Inflammatory macrophage (primary cell): Measurements from ENCODE around the gene RPL15.
"Not testable (repeated sequence)": the region's sequence is repeated elsewhere in the genome, so short reads cannot be mapped to it uniquely, and the experiment has no call there.

ENCODE experiments used
- DNase-seq, 2 donors: peaks; one replicate each; pipeline ENCODE4 v3.0.0-alpha.2; 2020 to 2022
- total RNA-seq, 18 experiments: gene quantifications; one replicate each; lab custom pipeline; 2026; ENCODE audit warnings: mixed read lengths in 6 of 18, inconsistent platforms in 2 of 18; lab: John Stamatoyannopoulos, UW

The RPL15 gene
- 218 to 461 (median 331) reads per million in 18 experiments for total RNA-seq

GRCh38 chr3:23916886-23917678 lies at the start of gene RPL15, which contains the start of gene NKIRAS1:
Gene RPL15 (plus strand): TSS chr3:23917132. CDS start chr3:23917860, 728 bp downstream.
Gene NKIRAS1 (minus strand): TSS chr3:23916990. CDS start chr3:23910904, 6,086 bp downstream.
- DNase-seq = peak; percentile 98

DNA sequence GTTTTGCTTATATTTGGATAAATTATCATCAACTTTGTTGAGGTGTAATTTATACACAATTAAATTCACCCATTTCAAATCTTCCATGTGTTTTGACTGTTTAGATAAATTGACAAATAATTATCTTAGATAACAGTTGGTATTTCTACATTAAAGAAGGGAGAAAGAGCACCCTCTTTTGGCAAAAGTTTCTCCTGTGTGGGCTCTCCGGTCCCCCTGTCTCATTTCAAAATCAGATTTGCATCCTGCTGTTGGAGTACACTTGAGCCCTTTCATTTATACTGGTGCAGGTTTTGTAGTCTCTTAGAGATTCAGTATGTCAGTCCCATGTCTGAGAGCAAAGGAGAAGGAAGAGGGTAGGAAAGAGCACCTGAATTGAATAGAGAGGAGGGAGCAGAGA lies 49.5 kb upstream of the RPL15 start:
- no peak for DNase-seq

DNA sequence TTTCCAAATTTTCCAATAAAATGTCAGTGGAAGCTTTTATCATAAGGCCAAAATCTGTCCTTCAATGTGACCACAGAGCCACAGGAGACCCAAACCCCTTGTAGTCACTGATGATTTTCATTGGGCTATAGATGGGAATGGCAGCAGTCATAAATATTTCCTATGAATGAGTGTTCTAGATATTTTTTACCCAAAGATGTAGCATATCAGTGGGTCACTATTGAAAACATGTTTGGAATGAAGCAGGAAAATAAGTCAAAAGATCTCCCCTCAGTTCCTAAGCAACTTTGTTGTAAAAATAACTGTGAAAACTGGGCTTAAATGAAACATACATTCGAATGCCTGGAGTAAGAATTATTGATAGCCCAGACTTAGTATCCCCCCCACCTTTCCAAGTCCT lies 49.1 kb upstream of the RPL15 start:
- DNase-seq = no peak

DNA sequence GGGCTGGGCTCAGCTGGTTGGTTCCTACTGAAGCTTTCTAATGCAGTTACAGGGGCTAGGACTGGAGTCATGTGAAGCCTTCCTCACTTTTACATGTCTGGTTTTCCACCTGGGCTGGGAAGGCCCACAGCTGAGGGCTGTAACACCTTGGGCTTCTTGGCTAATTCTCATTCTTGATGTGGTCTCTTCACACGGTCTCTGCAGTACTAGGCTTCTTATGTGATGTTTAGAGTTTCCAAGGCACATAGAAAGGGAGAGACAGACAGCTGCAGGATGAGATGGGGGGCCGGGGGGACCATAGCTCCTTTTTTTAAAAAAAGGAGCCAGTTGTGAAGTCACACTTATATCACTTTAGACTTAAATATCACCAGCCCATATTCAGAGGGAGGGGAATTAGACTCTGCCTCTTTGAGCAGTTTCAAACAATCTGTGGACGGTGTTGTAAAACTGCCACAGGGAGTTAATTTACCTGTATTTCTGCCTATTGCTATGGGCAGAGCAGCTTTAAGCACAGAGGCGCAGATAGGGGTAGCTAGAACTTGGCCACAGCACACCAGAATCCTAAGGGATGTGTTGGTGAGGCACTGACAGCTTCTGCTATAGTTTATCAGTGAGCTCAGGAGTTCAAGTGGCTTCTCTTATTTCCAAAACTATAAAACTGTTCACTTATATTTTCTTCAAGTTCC lies 46.8 kb upstream of the RPL15 start:
- no peak for DNase-seq

DNA sequence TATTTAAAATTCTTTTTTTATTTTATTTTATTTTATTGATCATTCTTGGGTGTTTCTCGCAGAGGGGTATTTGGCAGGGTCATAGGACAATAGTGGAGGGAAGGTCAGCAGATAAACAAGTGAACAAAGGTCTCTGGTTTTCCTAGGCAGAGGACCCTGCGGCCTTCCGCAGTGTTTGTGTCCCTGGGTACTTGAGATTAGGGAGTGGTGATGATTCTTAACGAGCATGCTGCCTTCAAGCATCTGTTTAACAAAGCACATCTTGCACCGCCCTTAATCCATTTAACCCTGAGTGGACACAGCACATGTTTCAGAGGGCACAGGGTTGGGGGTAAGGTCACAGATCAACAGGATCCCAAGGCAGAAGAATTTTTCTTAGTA lies 46.3 kb upstream of the RPL15 start:
- not testable (repeated sequence) for DNase-seq

DNA sequence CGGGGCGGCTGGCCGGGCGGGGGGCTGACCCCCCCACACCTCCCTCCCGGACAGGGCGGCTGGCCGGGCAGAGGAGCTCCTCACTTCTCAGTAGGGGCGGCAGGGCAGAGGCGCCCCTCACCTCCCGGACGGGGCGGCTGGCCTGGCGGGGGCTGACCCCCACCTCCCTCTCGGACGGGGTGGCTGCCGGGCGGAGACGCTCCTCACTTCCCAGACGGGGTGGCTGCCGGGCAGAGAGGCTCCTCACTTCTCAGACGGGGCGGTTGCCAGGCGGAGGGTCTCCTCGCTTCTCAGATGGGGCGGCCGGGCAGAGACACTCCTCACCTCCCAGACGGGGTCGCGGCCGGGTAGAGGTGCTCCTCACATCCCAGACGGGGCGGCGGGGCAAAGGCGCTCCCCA lies 45.6 kb upstream of the RPL15 start:
- not testable (repeated sequence) for DNase-seq

DNA sequence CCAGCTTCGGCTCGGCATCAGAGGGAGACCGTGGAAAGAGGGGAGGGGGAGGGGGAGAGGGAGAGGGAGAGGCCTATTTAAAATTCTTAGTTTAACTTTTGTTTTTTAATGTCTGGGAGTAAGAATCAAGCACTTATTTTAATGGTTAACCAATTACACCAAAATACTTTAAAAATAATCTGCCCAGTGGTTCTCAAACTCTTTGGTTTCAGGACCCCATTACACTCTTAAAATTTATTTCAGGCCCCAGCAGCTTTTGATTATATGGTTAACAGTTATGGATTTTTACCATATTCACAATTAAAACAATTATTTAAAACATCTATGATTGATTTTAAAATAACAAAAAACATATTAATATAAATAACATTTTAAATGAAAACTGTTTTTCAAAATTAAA lies 44.6 kb upstream of the RPL15 start:
- DNase-seq = no peak

- DNase-seq = no peak
These were observed 43.0 kb upstream of the RPL15 start for GRCh38 chr3:23873941-23874340.

DNA sequence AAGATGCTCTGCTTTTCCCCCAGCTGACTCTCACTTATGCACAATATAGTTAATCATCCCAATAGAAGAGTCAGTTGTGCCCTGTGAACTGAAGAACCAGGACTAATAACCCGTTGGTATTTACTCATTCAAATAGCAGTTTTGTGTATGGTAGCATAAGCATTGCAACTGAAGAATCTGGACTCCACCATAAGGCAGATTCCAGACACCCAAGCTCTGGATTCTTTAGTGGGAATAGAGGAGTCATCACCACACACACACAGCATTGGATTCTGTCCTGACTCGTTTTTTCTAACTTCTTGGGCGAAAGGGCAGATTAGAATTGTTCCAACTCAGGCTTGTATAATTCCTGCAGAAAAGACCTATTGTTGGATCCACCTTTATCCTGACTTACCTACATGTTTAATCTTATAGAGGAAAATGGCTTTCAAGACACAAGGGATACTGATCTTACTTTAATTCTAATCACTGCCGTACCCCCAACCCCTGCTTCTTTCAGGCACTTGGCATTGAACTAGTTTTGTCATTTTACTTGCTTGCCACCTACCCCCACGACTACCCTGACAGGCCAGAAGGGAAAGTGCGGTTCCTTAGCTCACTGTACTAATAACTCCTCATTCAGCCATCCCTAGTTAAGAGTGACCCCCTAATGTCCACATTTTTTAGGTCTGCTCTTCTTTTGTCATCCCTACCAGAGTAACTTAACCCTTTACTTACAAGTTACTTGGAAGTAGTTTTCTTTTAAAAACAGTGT lies 42.4 kb upstream of the RPL15 start:
- DNase-seq = no peak

DNA sequence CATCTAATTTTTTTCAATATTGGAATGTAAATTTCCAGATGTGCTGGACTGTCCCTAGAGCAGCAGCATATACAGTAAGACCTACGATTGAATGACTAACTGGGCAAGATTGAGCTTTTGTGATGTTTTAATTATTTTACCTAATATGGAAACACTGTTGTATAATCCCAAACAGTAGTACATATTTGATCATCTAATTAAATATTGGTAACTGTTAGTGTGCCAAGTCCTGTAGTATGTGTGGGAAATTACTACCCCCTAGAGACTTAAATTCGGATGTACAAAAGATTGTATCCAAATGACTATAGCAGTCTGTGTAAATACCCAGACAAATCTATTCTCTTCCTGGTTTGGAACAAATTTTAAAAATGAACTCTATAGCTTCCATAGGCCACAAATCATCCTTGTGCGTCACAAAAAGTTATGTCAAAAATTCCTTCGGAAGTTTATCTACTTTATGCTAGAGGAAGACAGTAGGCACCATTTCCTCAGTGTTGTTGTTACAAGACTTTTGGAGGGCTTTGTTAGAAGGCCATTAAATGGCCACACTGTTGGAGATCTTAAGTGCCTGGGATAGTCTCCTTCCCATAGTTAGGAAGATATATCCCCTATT lies 41.7 kb upstream of the RPL15 start:
- no peak for DNase-seq

- no peak for DNase-seq
These were observed 40.0 kb upstream of the RPL15 start for GRCh38 chr3:23876923-23877322.

DNA sequence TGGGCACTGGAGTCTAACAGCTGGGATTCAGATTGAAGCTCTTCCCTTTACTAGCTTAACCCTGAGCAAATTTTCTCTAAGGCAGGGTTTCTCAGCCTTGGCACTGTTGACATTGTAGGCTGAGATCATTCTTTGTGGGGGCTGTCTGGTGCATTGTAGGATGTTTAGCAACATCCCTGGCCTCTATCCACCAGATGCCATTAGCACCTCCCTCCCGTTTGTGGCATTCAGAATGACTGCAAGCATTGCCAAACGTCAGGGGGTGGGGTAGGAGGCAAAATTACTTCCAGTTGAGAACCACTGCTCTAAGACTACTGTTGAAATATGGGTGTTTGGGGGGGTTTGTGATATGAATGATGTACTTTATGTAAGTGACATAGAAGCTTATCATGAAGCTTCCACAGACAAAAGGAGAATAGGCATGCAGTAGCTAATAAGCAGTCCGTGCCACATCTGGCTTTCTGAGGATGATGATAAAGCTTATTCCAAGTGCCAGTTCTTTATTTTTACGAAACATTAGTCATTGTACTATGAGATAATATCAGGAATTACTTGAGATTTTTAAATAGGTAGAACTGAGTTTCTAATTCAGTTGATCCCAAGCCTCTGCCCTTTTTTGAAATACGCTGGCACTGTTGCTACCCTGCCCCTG lies 39.5 kb upstream of the RPL15 start:
- DNase-seq = peak; percentile 93 to 95

DNA sequence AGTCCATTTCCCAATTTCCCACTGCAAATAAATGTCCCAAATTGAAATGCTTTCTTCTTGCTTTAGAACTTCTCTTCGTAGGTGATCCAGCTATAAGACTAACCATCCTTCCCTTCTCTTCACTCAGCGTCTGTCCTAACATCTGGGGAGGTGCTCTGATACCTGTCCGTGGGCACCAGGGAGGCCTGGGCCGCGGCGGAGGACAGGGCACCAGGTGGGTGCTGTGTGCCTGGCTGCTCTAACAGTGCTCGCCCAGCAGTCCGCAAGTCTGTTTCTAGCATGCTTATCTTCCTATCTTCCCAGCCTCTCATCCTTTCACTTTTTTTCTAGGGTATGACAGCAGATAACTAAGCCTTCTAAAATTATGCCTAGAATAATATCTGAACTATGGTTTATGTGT lies 37.4 kb upstream of the RPL15 start:
- no peak for DNase-seq

- DNase-seq = no peak
These were observed 36.1 kb upstream of the RPL15 start for GRCh38 chr3:23880703-23881339.

DNA sequence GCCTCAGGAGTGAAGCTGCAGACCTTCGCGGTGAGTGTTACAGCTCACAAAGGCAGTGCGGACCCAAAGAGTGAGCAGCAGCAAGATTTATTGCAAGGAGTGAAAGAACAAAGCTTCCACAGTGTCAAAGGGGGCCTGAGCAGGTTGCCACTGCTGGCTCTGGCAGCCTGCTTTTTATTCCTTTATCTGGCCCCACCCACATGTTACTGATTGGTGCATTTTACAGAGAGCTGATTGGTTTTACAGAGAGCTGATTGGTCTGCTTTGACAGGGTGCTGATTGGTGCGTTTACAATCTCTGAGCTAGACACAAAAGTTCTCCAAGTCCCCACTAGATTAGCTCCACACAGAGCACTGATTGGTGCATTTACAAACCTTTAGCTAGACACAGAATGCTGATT lies 34.9 kb upstream of the RPL15 start:
- DNase-seq = not testable (repeated sequence)

- DNase-seq = no peak
These were observed 34.4 kb upstream of the RPL15 start for GRCh38 chr3:23882487-23882918.

DNA sequence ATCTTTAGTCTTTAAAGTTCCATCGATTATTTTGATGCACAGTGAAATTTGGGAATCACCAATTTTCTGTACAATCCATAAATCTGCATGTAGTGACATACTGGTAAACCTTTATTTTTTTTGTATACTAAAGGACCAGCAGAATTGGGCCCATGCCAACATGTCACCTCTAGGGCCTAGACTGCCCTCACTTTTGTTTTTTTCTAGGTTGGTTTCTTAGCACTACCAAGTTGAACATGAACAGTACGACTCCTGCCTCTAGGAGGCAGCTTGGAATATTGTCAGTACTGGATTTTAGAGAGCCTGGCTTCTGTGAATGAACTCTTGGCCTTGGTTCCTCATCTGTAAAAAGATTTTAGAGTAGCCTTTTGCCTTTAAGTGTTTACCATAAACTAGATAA lies 32.5 kb upstream of the RPL15 start:
- DNase-seq = peak in 1 of 2 donors; percentile 19

- DNase-seq = no peak
These were observed 31.7 kb upstream of the RPL15 start for GRCh38 chr3:23885210-23885609.

DNA sequence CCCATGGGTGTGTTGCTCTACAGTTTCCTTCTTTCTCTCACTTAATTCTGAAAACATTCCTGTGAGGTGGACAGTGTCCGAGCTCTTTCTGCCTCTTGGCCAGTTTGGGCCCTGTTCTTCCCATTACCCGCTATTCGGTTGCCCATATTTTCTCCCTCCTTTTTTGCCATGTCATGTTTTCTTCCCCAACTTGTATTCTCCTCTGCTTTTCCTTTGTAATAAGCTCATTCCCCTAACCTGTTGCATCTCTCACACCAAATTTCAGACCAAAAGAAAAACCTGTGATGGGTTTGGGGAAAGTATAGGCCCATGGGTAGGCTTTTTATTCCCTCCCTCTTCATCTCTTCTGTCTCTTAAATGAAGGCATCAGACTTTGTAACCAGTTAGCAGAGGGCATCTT lies 30.6 kb upstream of the RPL15 start:
- no peak for DNase-seq

GRCh38 chr3:23888617-23889228 lies 28.2 kb upstream of the RPL15 start:
- DNase-seq = peak; percentile 57 to 66

GRCh38 chr3:23889386-23889785 lies 27.5 kb upstream of the RPL15 start:
- DNase-seq = peak in 1 of 2 donors; percentile 34
